Mesenchymal stem cell (in vitro differentiated cells and primary cell): ENCODE data around the gene APEX2.
A peak's percentile ranks its signal among the peaks of the same experiment; 100 is the strongest.
"Not testable (repeated sequence)": the region's sequence is repeated elsewhere in the genome, so short reads cannot be mapped to it uniquely, and the experiment has no call there.

Source experiments
- DNase-seq: peaks from one replicate; pipeline ENCODE4 v3.0.0-alpha.2; 2013
- H2AFZ ChIP-seq: one replicate; pipeline ENCODE4 v1.6.1; 2013; ENCODE audit warnings: low read depth, mild to moderate bottlenecking, control low read depth, inconsistent platforms, low read length, moderate library complexity
- H2AK5ac ChIP-seq: 2 replicates; pipeline ENCODE4 v1.6.1; 2013; ENCODE audit warnings: low read length, moderate library complexity, mild to moderate bottlenecking, inconsistent platforms; ENCODE audit not compliant: severe bottlenecking
- H2BK120ac ChIP-seq: one replicate; pipeline ENCODE4 v1.6.1; 2013; ENCODE audit warnings: low read depth, mild to moderate bottlenecking, inconsistent platforms, low read length, moderate library complexity
- H2BK12ac ChIP-seq, 2 experiments: one replicate each; pipeline ENCODE4 v1.6.1; 2013; ENCODE audit warnings: inconsistent platforms in 2 of 2, low read length in 2 of 2, mild to moderate bottlenecking in 2 of 2, moderate library complexity in 2 of 2, control low read depth in 1 of 2
- H2BK15ac ChIP-seq: one replicate; pipeline ENCODE4 v1.6.1; 2013; ENCODE audit warnings: mild to moderate bottlenecking, low read depth, inconsistent platforms; ENCODE audit not compliant: poor library complexity, severe bottlenecking
- H2BK5ac ChIP-seq: 2 replicates; pipeline ENCODE4 v1.6.1; 2013; ENCODE audit warnings: low read depth, mild to moderate bottlenecking, low read length, control low read depth, inconsistent platforms; ENCODE audit not compliant: poor library complexity, severe bottlenecking
- H3K14ac ChIP-seq, 2 experiments: one replicate each; pipeline ENCODE4 v1.6.1; 2013; ENCODE audit warnings: inconsistent platforms in 2 of 2, low read length in 2 of 2, control low read depth in 1 of 2, mild to moderate bottlenecking in 1 of 2, moderate library complexity in 1 of 2
- H3K18ac ChIP-seq, 2 experiments: one replicate each; pipeline ENCODE4 v1.6.1; 2013; ENCODE audit warnings: inconsistent platforms in 2 of 2, low read length in 2 of 2, control low read depth in 1 of 2, low read depth in 1 of 2, mild to moderate bottlenecking in 1 of 2
- H3K23ac ChIP-seq, 2 experiments: one replicate each; pipeline ENCODE4 v1.6.1; 2013; ENCODE audit warnings: inconsistent platforms in 2 of 2, low read length in 2 of 2, mild to moderate bottlenecking in 2 of 2, moderate library complexity in 2 of 2, control low read depth in 1 of 2
- H3K27ac ChIP-seq: 2 replicates; pipeline ENCODE4 v1.5.1; 2013; ENCODE audit warnings: mild to moderate bottlenecking, moderate library complexity, low read length, control low read depth, inconsistent platforms; ENCODE audit not compliant: poor library complexity, severe bottlenecking
- H3K27me3 ChIP-seq, 2 experiments: 2 replicates each; pipeline versions ENCODE4 v1.6.1 to v1.7.0; 2013; ENCODE audit warnings: low read length in 2 of 2, mild to moderate bottlenecking in 2 of 2, moderate library complexity in 2 of 2, control low read depth in 1 of 2, inconsistent platforms in 1 of 2; ENCODE audit not compliant: control insufficient read depth in 1 of 2, insufficient read depth in 1 of 2
- H3K36me3 ChIP-seq, 2 experiments: 2 replicates each; pipeline versions ENCODE4 v1.6.1 to v1.7.0; 2013; ENCODE audit warnings: low read length in 2 of 2, control low read depth in 1 of 2, inconsistent platforms in 1 of 2, low read depth in 1 of 2, mild to moderate bottlenecking in 1 of 2; ENCODE audit not compliant: insufficient read depth in 2 of 2, control insufficient read depth in 1 of 2
- H3K4ac ChIP-seq, 2 experiments: one replicate each; pipeline ENCODE4 v1.6.1; 2013; ENCODE audit warnings: inconsistent platforms in 2 of 2, low read length in 2 of 2, mild to moderate bottlenecking in 2 of 2, moderate library complexity in 2 of 2, control low read depth in 1 of 2, low read depth in 1 of 2
- H3K4me1 ChIP-seq: 2 replicates; pipeline ENCODE4 v1.6.1; 2013; ENCODE audit warnings: low read depth, low read length, control low read depth; ENCODE audit not compliant: control insufficient read depth, insufficient read depth
- H3K4me2 ChIP-seq: 2 replicates; pipeline ENCODE4 v1.6.1; 2013; ENCODE audit warnings: low read length, mild to moderate bottlenecking, inconsistent platforms; ENCODE audit not compliant: poor library complexity, severe bottlenecking
- H3K4me3 ChIP-seq, 2 experiments: 2 replicates each; pipeline versions ENCODE4 v1.5.1 to v1.7.0; 2013; ENCODE audit warnings: low read length in 2 of 2, mild to moderate bottlenecking in 2 of 2, control low read depth in 1 of 2, low read depth in 1 of 2; ENCODE audit not compliant: insufficient read depth in 1 of 2
- H3K79me1 ChIP-seq: replicated peaks from 2 replicates; pipeline ENCODE4 v1.6.1; 2013; ENCODE audit warnings: mild to moderate bottlenecking, control low read depth, low read length, inconsistent platforms; ENCODE audit not compliant: poor library complexity, severe bottlenecking
- H3K9ac ChIP-seq: 2 replicates; pipeline ENCODE4 v1.7.0; 2013; ENCODE audit warnings: mild to moderate bottlenecking, low read length, moderate library complexity
- H3K9me3 ChIP-seq: 2 replicates; pipeline ENCODE4 v1.7.0; 2013; ENCODE audit warnings: mild to moderate bottlenecking, low read length; ENCODE audit not compliant: control insufficient read depth
- H4K8ac ChIP-seq: one replicate; pipeline ENCODE4 v1.6.1; 2013; ENCODE audit warnings: inconsistent platforms, mild to moderate bottlenecking, low read length, moderate library complexity
- H4K91ac ChIP-seq: one replicate; pipeline ENCODE4 v1.6.1; 2013; ENCODE audit warnings: mild to moderate bottlenecking, low read length, inconsistent platforms
- WGBS: methylation state at CpG from one replicate; pipeline ENCODE4 v1.1.7; 2013; ENCODE audit warnings: mixed read lengths; 5-methylcytosine and 5-hydroxymethylcytosine counted together

The APEX2 gene

DNA sequence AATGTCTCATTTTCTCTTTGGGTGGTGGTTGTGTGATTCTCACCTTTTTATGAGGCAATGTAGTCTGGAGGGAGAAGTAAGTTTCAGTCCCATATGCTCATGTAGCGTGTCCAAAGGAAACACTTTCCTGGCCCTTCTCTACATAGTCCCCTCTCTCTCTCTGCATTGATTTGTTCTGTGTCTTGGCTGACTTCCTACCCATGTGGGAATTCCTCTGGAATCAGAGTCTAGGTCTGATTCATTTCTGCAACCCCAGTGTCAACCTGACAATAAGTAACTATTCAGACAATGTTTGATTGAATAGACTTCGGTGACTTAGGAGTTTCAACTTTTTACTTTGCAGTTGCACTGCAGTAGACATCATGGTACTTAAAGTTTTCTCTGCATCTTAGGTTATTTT is 33.3 kb downstream of the APEX2 start:
- Histone ChIP-seq H2AFZ (no peak overlapping the region), H3K9me3 (peaks cover 7% of the 10 kb centered on the region), H3K4me2 (no peak overlapping the region), H3K27ac (no peak overlapping the region), H3K14ac (no peak overlapping the region), H2BK12ac (no peak overlapping the region), H3K4ac (no peak overlapping the region), H2BK120ac (no peak overlapping the region), H3K23ac (no peak overlapping the region), H3K18ac (no peak overlapping the region), H3K4me1 (no peaks in the 10 kb centered on the region), H3K36me3 (no peaks in the 10 kb centered on the region), H3K4me3 (no peak overlapping the region), H3K9ac (no peak overlapping the region), H4K91ac (no peak overlapping the region), H3K79me1 (no peaks in the 10 kb centered on the region), H2BK5ac (no peak overlapping the region), H2AK5ac (no peak overlapping the region), H2BK15ac (no peak overlapping the region), H4K8ac (no peak overlapping the region), H3K27me3 (peaks cover 0 to 24% of the 10 kb centered on the region in 2 experiments)
- 100% methylated on average over 1 of the region's 2 CpGs for WGBS
- no peak for DNase-seq

DNA sequence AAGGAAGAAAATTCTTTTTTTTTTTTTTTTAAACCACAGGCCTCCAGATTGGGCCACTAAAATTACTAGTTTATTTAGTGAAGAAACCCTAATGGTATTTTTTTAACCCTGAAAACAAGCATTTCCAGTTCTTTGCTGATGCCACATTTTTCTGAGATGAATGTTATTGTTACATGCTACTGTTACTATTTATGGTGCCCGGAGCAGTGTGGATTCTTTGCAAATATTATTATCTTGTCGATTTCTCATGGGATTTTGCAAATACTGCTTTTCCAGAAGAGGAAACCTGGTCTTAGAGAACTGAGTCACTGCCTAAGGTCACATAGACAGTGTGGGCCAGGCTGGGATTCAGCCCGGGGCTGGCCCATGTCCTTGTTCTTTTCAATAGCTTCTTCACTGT is 39.3 kb downstream of the APEX2 start:
- Histone ChIP-seq H3K23ac (no peak overlapping the region), H3K4ac (no peak overlapping the region), H3K4me1 (no peaks in the 10 kb centered on the region), H3K27me3 (peaks cover 0 to 4% of the 10 kb centered on the region in 2 experiments), H3K27ac (no peak overlapping the region), H2BK120ac (no peak overlapping the region), H3K79me1 (no peaks in the 10 kb centered on the region), H4K91ac (no peak overlapping the region), H3K9ac (no peak overlapping the region), H3K4me2 (no peak overlapping the region), H3K14ac (no peak overlapping the region), H2BK15ac (no peak overlapping the region), H3K4me3 (no peak overlapping the region), H2AK5ac (no peak overlapping the region), H2BK12ac (no peak overlapping the region), H2AFZ (no peak overlapping the region), H4K8ac (no peak overlapping the region), H2BK5ac (no peak overlapping the region), H3K9me3 (peaks cover 7% of the 10 kb centered on the region), H3K18ac (no peak overlapping the region), H3K36me3 (no peaks in the 10 kb centered on the region)
- DNase-seq, result peak; percentile 50
- 28% methylated on average over 2 of the region's 3 CpGs for WGBS

GRCh38 chrX:55041514-55041913 is 41.4 kb downstream of the APEX2 start:
- Histone ChIP-seq H3K14ac (no peak overlapping the region), H3K27me3 (peaks cover 0 to 4% of the 10 kb centered on the region in 2 experiments), H2BK120ac (no peak overlapping the region), H3K27ac (no peak overlapping the region), H3K9me3 (no peaks in the 10 kb centered on the region), H3K18ac (no peak overlapping the region), H2BK12ac (no peak overlapping the region), H2AK5ac (no peak overlapping the region), H3K4me1 (no peaks in the 10 kb centered on the region), H3K4me2 (no peak overlapping the region), H4K91ac (no peak overlapping the region), H3K4ac (no peak overlapping the region), H2AFZ (no peak overlapping the region), H3K79me1 (no peaks in the 10 kb centered on the region), H3K23ac (no peak overlapping the region), H2BK15ac (no peak overlapping the region), H3K36me3 (no peaks in the 10 kb centered on the region), H2BK5ac (no peak overlapping the region), H3K9ac (no peak overlapping the region), H3K4me3 (no peak overlapping the region), H4K8ac (no peak overlapping the region)
- 100% methylated on average over 1 of the region's 6 CpGs for WGBS
- DNase-seq, result no peak

DNA sequence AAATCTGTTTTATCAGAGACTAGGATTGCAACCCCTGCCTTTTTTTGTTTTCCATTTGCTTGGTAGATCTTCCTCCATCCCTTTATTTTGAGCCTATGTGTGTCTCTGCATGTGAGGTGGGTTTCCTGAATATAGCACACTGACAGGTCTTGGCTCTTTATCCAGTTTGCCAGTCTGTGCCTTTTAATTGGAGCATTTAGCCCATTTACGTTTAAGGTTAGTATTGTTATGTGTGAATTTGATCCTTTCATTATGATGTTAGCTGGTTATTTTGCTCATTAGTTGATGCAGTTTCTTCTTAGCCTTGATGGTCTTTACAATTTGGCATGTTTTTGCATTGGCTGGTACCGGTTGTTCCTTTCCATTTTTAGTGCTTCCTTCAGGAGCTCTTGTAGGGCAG is 50.4 kb downstream of the APEX2 start:
- H2BK5ac ChIP-seq, H2BK15ac ChIP-seq, H3K18ac ChIP-seq, DNase-seq, H3K9me3 ChIP-seq, H3K9ac ChIP-seq, H2BK120ac ChIP-seq, H2AFZ ChIP-seq, H3K4me2 ChIP-seq, H2BK12ac ChIP-seq, H3K4me1 ChIP-seq, H3K4me3 ChIP-seq, H4K91ac ChIP-seq, H3K79me1 ChIP-seq, H3K4ac ChIP-seq, H3K14ac ChIP-seq, H3K27me3 ChIP-seq, H3K23ac ChIP-seq, H4K8ac ChIP-seq, H3K36me3 ChIP-seq, H3K27ac ChIP-seq, H2AK5ac ChIP-seq: not testable (repeated sequence)
- WGBS, result 89% methylated on average over 1 of the region's 2 CpGs
